HUDEP-2 (cell line): ENCODE data around the gene TPD52L1.
A peak's percentile ranks its signal among the peaks of the same experiment; 100 is the strongest.

ENCODE experiments used
- DNase-seq, 76 experiments: peaks; one replicate each; lab custom pipeline; 2025; ENCODE audit not compliant: unreplicated experiment in 76 of 76; lab: John Stamatoyannopoulos, UW

TPD52L1 gene

DNA sequence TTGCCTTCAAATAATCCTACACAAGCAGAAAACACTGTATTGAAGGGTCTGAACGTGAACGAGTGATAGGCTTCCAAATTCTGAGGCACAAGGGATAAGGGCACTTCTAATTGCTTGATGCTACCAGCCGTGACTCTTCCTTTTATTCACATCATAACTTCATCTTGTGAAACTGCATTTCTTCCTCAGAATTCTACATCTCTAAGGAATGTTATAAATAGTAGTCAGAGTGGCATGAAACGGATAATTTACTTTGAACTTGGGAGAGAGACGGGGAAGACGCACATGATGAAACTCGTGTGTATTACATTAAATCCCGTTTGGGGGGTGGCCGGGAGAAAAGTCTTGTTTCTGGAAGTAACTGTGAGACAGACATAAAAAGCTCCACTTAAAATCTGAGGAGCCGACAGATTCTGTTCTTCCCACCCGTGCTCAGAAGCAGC lies 147.4 kb downstream of the TPD52L1 start:
- peak in 3 of 76 experiments; percentile 15 to 50 (median 21) for DNase-seq

DNA sequence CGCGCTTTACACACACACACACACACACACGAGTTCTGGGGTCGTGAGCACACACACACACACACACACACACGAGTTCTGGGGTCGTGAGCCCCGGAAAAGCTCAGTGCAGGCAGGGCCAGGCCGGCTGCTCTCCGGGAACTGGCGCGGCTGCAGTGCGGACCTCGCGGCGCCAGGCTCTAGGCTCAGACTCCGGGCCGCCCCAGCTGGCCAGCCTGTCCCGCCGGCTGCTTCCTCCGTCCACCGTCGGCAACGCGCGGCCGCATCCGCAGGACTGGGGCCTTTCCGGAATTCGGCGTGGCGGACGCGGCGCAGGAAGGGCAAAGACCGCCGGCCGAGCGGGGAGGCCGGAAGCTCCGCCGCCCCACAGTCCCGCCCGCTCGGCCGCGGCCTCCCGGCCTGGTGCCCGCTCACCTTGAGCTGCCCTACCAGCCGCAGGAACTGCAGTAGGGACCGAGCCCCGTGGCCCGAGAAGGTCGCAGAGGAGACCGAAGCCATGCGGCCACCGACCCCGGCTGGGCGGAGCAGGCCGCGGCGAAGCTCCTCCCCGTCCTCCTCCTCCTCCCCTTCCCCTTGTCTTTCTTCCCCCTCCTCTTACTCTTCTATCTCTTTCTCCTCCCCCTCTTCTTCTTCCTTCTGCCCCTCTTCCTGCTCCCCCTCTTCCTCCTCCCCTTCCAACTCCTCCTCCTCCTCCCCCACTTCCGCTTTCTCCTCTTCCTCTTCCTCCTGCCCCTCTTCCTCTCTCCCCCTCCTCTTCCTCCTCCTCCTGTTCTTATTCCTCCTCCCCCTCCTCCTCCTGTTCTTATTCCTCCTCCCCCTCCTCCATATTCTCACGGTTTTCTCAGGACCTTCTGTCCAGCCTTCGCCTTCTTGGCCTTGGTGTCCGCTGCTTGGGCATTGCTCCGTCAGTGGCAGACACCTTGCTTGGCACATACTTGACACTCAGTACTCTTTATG lies 148.1 kb downstream of the TPD52L1 start, which contains the start of gene HDDC2:
TSS of gene HDDC2 (minus strand) at position 533 of the 957 bp plus-strand sequence. CDS start at position 498, 35 bp downstream.
- DNase-seq: peak in 62 of 76 experiments; percentile 11 to 74 (median 52)

- DNase-seq: peak in 1 of 76 experiments; percentile 9
Measured at GRCh38 chr6:125302840-125303511, 149.4 kb downstream of the TPD52L1 start.

GRCh38 chr6:125303512-125303854 lies 149.9 kb downstream of the TPD52L1 start:
- DNase-seq: peak in 8 of 76 experiments; percentile 3 to 29 (median 14)

DNA sequence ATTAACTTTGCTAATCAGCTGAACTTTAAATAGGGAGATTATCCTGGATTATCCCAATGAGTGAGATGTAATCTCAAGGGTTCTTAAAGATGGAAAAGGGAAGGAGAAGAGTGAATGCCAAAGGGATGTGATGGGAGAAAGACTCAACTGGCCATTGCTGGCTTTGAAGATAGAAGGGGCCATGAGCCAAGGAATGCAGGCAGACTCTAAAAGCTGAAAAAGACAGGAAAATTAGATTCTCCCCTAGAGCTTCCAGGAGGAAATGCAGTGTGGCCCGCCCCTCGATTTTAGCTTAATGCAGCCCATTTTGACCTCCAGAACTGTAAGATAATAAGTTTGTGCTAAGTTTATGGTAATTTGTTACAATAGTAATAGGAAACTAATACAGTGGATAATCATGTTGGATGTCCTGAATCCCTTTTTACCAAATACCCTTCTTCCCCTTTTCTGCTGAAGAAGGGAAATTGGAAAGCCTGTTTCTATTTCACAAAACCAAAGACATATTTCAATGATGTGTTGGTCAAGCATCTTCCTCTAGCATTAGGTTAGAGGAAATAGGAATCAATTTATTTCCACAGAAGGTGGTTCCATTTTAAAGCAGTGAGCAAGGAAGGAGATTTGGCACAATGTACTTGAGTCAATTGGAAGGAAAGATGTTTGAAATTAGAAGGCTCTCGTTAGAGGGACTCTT lies 151.5 kb downstream of the TPD52L1 start:
- DNase-seq: no peak

DNA sequence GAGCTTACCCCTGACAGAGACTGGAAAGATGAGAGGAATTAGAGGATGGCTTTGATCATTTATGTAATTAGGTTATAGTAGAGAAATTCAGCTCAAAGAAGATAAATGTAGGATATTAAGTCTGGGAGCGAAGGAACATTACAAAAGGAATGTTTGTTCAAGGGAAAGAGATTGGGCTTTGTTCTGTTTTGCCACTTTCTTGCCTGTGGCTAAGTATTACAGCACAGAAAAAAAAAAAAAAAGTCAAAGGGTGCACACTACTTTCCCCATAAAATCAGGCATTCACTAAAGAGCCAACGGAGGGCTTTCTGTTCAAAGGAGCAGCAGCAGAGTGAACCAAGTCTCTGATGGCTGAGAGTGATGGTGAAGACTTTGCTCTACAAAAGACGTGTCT lies 153.2 kb downstream of the TPD52L1 start:
- DNase-seq: no peak

DNA sequence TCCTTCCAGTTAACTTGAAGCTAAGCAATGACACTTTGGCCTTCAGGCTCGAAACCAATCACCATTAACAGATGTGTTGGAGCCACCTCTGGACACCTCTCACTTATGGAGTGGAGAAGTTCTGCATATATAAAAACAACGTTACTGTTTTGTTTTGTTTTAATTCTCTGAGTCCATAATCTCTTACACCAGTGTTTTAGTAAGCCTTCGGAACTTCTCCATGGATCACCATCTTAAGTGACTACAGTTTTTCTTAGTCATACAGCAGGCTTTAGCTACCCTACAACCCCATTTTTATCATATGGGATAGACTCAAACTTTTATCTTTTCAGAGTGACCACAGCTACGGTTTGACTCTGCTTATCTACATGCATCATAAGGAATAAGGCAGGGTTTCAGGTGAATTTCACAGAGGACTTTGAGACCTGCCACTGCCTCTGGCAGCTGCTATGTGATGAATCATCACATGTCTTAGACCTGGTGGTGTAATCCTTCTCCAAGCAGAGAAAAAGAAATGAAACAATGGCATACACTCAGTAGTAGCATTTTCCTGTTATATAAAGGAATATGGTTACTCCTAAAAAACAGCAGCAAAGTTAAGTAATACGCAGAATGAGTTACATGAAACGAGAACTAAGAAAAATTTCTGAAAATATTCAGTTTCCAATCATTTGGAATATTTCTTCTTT lies 153.7 kb downstream of the TPD52L1 start:
- peak in 34 of 76 experiments; percentile 8 to 79 (median 34) for DNase-seq

- peak in 7 of 76 experiments; percentile 20 to 36 (median 24) for DNase-seq
Measured at GRCh38 chr6:125307964-125308615, 154.5 kb downstream of the TPD52L1 start.

- peak in 28 of 76 experiments; percentile 8 to 67 (median 40) for DNase-seq
Measured at GRCh38 chr6:125310994-125311649, 157.5 kb downstream of the TPD52L1 start.

DNA sequence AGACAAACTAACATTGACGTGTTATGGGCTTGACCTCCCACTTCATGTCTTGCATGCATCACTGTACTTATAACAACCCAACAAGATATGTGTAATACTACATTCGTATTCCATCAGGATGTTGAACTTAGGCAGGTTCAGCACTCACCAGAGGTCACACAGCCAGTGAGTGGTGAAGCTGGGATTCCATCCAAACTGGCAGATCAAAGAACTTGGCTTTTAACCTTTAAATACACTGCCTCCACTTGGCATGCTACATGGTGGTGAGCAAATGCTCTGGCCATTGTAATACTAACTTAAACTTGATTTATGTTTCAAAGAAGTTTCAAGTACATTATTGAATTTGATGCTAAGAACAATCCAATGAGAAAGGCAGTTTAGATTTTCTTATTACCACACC lies 158.9 kb downstream of the TPD52L1 start:
- no peak for DNase-seq

- DNase-seq: no peak
Measured at GRCh38 chr6:125312950-125313349, 159.4 kb downstream of the TPD52L1 start.
